GM23338 (cell line): Measurements from ENCODE around the gene P2RX4.

Source experiments
- EZH2phosphoT487 ChIP-seq: fragments of 200-600 bp; sonication (generic); IDR thresholded peaks from one replicate; pipeline ENCODE4 v1.8.1; 2018; ENCODE audit warnings: antibody characterized with exemption; ENCODE audit not compliant: unreplicated experiment
- POLR2AphosphoS5 ChIP-seq: IDR thresholded peaks from 2 replicates; pipeline ENCODE4 v1.6.1; 2016; ENCODE audit warnings: antibody characterized with exemption, low read depth
- REST ChIP-seq: IDR thresholded peaks from one replicate; pipeline ENCODE4 v1.6.1; 2018; ENCODE audit warnings: antibody characterized with exemption; ENCODE audit not compliant: unreplicated experiment
- TF ChIP-seq, protein P1 (sequence below), 2 experiments: fragments of 200-600 bp in 1 of 2; sonication (generic) in 1 of 2; conservative IDR thresholded peaks; 2 replicates each; pipeline versions ENCODE4 v1.5.1 to v1.6.1; 2016 to 2017; ENCODE audit warnings: antibody characterized with exemption in 2 of 2, low read depth in 2 of 2, mild to moderate bottlenecking in 2 of 2, moderate library complexity in 1 of 2

- TF ChIP-seq, protein P1, sequence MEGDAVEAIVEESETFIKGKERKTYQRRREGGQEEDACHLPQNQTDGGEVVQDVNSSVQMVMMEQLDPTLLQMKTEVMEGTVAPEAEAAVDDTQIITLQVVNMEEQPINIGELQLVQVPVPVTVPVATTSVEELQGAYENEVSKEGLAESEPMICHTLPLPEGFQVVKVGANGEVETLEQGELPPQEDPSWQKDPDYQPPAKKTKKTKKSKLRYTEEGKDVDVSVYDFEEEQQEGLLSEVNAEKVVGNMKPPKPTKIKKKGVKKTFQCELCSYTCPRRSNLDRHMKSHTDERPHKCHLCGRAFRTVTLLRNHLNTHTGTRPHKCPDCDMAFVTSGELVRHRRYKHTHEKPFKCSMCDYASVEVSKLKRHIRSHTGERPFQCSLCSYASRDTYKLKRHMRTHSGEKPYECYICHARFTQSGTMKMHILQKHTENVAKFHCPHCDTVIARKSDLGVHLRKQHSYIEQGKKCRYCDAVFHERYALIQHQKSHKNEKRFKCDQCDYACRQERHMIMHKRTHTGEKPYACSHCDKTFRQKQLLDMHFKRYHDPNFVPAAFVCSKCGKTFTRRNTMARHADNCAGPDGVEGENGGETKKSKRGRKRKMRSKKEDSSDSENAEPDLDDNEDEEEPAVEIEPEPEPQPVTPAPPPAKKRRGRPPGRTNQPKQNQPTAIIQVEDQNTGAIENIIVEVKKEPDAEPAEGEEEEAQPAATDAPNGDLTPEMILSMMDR (conservative IDR thresholded peaks at IDR 0.05; ENCODE audit: low read depth in 2 of 2): no peak
- TF ChIP-seq POLR2AphosphoS5 (no peak), REST (no peak), EZH2phosphoT487 (no peak)
These were observed 64.3 kb downstream of the P2RX4 start for GRCh38 chr12:121274036-121274763.
